Loucy (cell line): ENCODE results near the gene LDLRAD4.

Source experiments
- CTCF ChIP-seq: fragments of 200-600 bp; sonication (generic); conservative IDR thresholded peaks from 2 replicates; pipeline ENCODE4 v1.5.1; 2014; ENCODE audit warnings: mild to moderate bottlenecking, antibody characterized with exemption, low read length
- EZH2phosphoT487 ChIP-seq: fragments of 200-600 bp; IDR thresholded peaks from 2 replicates; pipeline ENCODE4 v1.6.1; 2018; ENCODE audit warnings: antibody characterized with exemption, mild to moderate bottlenecking, moderate library complexity, borderline replicate concordance

DNA sequence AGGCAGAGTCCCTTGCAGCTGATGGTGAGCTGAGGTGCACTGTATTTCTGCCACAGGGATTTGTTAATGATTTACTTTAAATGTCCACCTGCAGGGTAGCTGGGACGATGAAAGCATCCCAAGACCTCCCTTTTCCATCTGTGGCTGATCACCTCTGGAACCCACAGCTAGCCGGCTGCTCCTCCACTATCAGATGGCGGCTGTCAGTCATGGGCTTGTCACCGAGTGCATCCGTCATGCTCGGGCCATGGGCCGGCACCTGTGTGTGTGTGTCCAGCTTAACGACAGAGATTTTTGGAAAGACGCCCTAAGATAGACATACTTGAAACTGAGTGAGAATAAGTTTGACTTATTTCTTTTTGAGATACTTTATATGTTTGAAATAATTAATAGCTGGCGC lies 272.6 kb downstream of the LDLRAD4 start:
- no peak for TF ChIP-seq CTCF
- TF ChIP-seq EZH2phosphoT487, result no peak
